Stimulated activated CD4-positive, alpha-beta T cell treated with anti-CD3 and anti-CD28 coated beads, Interleukin-15, amount 100 ng/mL, for 1 hour (primary cell): ENCODE data around the gene LOXHD1.

ENCODE experiments used
- DNase-seq, 2 donors: peaks; one replicate each; pipeline ENCODE4 v3.0.0-alpha.2; 2020; ENCODE audit warnings: low read depth in 1 of 2, low spot score in 1 of 2

The LOXHD1 gene

GRCh38 chr18:46482831-46483230 lies 174.2 kb downstream of the LOXHD1 start:
- DNase-seq: no peak

DNA sequence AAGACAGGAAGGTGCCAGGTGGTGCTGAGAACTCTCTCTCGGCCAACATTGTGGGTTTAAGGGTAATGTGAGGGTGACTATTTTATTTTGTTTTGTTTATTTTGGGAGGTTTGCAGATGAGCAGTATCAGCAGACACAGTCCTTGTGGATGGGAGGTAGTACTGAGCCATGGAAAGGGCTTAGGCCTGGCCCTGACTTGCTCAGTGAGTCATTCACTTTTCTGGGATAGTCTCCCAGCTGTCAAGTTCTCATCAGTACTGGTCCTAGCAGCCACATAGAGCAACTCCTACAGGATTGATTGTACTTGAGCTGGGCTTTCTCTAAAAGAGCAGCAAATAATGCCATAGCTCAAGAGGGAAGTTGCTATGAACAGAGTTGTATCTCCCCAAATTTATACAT lies 175.2 kb downstream of the LOXHD1 start:
- DNase-seq: no peak

DNA sequence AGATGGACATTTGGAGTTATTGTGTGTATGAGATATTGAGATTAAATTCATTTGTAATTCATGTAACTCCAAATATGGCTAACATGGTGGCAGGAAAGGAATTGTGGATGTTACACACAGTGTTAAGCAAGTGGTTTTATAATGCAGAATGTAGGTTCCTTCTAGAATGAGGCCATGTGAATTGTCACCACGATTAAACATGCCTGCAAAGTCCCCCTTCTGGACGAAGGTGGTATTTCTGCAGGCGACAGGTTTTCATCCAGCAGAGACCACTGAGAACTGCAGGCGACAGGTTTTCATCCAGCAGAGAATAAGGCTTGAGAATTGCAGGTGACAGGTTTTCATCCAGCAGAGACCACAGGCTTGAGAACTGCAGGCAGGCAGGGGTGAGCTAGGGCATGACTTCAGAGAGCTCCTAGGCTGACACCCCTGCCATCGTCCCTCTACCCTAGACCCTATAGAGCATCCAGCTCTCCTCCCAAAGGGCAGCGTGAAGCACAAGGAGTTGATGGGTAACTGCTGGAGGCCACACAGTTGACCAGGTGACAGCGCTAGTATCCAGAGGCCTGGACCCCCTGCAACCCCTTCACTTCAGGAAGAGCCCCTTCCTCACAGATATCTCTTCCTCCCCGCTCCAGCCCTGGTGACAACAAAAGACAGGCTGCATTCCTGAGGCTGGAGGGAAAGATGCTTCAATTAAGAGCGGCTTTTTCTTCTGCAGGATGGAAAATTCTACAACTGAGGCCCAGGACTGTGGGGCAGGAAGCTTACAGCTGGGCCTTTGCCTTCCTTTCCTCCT lies 175.8 kb downstream of the LOXHD1 start:
- peak; percentile 13 to 22 for DNase-seq

- DNase-seq: no peak
Observed at GRCh38 chr18:46480226-46480625, 176.8 kb downstream of the LOXHD1 start.

- DNase-seq: no peak
Observed at GRCh38 chr18:46478796-46479195, 178.2 kb downstream of the LOXHD1 start.

GRCh38 chr18:46477425-46478011 lies 179.5 kb downstream of the LOXHD1 start:
- no peak for DNase-seq

- no peak for DNase-seq
Observed at GRCh38 chr18:46475390-46475752, 181.6 kb downstream of the LOXHD1 start.

- DNase-seq: no peak
Observed at GRCh38 chr18:46474487-46475389, 182.3 kb downstream of the LOXHD1 start.

- no peak for DNase-seq
Observed at GRCh38 chr18:46471809-46472498, 185.1 kb downstream of the LOXHD1 start.

DNA sequence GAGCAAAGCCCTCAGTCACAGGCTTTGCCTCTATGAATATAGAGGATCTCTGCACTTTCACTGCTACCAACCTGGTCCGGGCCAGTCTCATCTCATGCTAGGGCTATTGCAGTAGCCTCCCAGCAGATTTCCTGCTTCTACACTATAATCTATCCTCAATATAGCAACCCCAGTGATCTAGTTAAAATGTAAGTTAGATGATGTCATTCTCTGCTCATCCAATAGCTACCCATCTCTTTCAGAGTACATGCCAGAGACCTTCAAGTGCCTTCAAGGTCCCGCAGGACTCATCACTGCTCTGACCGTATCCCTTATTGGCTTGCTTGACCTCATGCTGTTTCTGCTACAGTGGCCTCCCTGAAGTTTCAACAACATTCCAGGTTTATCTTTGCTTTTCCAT lies 186.3 kb downstream of the LOXHD1 start:
- DNase-seq: no peak

- DNase-seq: no peak
Observed at GRCh38 chr18:46469186-46469915, 187.7 kb downstream of the LOXHD1 start.

DNA sequence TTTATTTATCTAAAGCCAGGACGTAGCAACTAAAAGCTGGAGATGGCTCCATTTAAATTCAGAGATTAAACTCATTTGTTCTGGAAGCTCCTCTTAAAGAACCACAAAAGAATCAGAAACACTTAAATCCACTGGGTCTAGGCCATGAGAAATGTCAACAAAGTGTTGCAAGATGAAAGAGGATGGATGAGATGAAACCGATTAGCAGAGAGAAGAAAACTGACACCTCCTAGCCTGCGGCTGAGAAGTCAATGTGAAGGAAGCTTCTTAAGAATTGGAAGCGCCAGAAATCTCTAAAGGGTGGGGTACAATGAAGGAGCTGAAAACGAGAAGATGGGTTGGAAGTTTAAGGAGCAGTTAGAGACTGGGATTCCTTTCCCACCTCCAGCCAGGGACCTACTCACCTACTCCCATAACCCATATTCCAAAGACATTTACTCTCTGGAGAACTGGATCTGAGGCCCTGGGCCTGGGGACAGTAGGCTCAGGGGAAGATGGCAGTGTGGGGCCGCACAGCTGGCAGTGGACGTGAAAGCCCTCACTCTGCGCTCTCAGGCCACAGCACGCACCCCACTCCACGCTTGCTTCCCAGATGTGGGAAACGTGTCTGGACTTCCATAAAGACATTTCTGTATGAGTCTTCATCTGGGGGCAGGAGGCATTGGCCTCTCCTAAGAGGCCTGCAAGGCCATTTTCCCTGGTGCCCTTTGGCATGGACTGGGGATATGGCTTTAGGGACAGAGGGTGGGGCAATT lies 188.4 kb downstream of the LOXHD1 start:
- DNase-seq: no peak

DNA sequence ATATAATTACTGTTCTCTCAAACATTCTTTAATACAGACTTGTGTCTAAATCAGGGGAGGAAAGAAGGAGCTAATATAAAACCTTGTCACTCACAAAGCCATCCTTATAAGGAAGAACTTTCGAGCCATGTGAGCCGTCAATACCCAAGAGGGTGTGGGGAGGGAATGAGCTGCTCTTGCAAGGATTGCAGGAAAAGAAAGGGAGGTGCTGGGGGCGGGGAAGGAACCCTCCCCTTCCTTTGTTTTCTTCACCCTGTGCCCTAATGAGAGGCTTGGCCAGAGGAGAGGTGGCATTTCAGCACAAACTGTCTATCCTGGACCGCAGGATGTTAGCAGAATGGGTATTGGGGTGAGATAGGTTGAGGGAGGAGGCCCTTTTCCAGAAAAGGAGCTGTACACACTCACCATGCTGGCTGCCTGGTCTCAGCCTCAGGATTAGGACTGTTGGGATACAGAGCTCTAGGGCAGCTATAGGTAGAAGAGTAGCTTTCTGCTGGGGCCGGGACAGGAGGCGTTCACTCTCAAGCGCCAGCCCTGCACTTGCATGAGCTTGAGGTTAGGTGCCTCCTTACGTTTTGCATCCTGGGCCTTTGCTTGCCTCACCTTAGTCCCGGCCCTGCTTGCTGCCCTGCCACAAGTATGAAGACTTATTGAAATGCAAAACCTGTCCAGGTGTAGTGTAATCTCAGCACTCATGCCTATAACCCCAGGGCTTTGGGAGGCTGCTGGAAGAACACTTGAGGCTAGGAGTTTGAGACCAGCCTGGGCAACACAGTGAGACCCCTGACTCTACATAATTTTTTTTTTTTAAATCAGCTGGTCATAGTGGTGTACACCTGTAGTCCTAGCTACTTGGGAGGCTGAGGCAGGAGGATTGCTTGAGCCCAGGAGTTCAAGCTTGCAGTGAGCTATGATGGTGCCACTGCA lies 190.5 kb downstream of the LOXHD1 start:
- no peak for DNase-seq

GRCh38 chr18:46464926-46465655 lies 191.9 kb downstream of the LOXHD1 start:
- no peak for DNase-seq

DNA sequence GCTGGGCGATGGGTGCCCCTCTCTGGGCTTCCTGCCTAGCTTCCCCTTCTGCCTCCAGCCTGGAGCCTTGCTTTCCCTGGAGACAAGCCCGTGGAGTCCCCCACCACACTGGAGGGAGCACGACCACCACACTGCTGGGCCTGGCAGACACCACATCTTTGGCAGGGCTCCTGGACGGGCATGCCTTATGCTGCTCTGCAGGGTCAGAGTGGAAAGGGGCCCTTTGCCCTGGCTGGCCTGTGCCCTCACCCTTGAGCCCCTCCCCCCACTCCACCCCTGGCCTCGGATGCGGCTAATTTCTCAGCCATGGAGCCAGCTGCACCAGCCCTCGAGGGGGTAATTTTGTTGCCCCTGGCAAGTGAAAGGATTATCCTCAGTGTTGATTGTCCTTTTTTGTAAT lies 194.5 kb downstream of the LOXHD1 start:
- no peak for DNase-seq

GRCh38 chr18:46461993-46462392 lies 195.0 kb downstream of the LOXHD1 start:
- DNase-seq: no peak

DNA sequence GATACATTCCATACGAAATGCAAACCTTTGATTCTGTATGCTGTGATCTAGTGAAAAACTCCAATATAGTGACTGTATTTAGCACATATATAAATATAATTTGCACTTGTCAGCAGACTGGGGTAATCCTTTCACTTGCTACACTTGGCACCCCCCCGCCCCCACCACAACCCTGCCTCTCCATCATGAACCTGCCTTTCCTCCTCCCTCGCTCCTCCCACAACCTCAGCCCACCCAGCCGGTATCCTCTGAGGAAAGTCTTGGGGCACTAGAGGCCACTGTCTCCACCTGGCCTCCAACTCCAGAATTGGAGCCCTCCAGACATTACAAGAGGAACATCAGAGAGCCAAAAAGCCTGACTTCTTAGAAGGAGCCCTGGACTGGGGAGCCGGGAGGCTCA lies 196.3 kb downstream of the LOXHD1 start:
- DNase-seq: no peak

DNA sequence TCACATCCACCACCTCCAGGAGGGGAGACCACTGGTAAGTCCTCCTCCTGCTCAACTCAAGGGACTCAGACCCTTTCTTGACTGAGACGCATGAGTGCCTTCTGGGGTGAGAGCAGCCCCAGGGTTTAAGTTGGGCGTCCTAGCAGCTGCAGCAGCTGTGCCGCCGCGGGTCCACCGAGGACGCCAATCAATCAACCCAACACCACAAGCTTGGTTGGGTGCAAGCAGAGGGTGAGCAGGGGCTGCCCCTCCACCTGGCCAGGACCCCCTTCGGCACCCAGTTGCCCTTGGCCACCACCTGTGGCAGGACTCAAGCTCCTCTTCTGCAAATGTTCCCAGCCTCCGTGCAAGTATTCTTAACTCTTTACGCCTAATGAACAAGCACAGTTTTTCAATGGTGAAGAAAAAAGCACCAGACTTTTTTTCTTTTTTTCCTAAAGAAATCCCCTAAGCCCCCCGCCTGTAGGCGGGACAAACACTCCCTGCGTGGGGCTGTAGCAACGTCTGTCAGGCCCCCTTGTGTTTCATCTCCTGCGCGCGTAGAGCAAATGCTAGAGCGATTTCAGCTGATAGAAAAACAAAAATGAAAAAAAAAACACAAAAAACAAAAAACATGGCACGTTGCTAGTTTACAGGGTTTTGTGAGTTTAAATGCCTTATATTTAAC lies 197.1 kb downstream of the LOXHD1 start:
- DNase-seq: no peak
